SK-N-MC (cell line): ENCODE results near the gene ZBTB7C.

Experiments used
- EZH2 ChIP-seq: fragments of 200-600 bp; sonication (generic); IDR thresholded peaks from one replicate; pipeline ENCODE4 v1.6.1; 2017; ENCODE audit warnings: antibody characterized with exemption
- POLR2AphosphoS5 ChIP-seq: IDR thresholded peaks from 2 replicates; pipeline ENCODE4 v1.6.1; 2012; ENCODE audit warnings: mild to moderate bottlenecking, low read depth, low read length, borderline replicate concordance

DNA sequence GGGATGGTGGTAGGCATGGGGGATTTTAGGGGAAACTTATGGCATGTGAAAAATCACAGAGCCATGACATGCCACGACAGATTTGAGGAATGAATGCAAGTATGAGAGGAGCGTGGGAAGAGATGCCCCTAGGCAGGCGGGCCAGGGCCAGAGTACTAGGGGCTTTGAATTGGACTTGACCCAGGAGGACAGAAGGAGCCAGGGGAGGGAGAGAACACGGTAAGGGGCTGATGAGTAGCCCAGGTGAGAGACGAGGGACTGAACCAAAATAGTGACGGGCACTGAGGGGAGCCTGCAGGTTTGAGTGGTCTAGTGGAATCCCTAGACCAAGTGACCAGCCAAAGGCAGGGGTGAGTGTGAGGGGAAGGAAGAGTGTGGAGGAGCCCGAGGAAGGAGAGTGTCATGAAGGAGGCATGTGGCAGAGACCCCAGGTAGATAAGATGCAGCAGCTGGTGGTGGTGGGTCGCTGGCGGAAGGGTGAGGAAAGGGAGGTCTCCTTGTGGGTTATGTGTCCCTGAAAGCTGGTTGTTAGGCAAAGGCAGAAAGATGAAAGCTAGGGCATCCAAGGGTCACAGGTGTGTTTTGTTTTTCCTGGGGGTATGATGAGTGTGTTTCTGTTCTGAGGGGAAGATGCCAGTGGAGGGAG lies 48.7 kb downstream of the ZBTB7C start:
- TF ChIP-seq EZH2 (no peak), POLR2AphosphoS5 (no peak)
